HUDEP-2 (cell line): ENCODE results near the gene STPG1.

Source experiments
- DNase-seq, 76 experiments: peaks; one replicate each; lab custom pipeline; 2025; ENCODE audit not compliant: unreplicated experiment in 76 of 76; lab: John Stamatoyannopoulos, UW

STPG1 gene

GRCh38 chr1:24321697-24322469 is 91.7 kb downstream of the STPG1 start:
- DNase-seq = peak in 54 of 76 experiments; percentile 2 to 62 (median 31)

- no peak for DNase-seq
These were observed 92.5 kb downstream of the STPG1 start for GRCh38 chr1:24321126-24321525.

GRCh38 chr1:24319962-24320361 is 93.6 kb downstream of the STPG1 start:
- DNase-seq = no peak

- no peak for DNase-seq
These were observed 94.2 kb downstream of the STPG1 start, which contains the start of gene GRHL3 for GRCh38 chr1:24319312-24319863. TSS of gene GRHL3 (plus strand) at chr1:24319357. CDS start at chr1:24319552, 195 bp downstream.

GRCh38 chr1:24318615-24319311 is 94.8 kb downstream of the STPG1 start:
- DNase-seq = no peak

- DNase-seq = no peak
These were observed 95.5 kb downstream of the STPG1 start for GRCh38 chr1:24317956-24318614.

- DNase-seq = no peak
These were observed 96.5 kb downstream of the STPG1 start for GRCh38 chr1:24317081-24317480.

GRCh38 chr1:24316645-24317044 is 96.9 kb downstream of the STPG1 start:
- no peak for DNase-seq

DNA sequence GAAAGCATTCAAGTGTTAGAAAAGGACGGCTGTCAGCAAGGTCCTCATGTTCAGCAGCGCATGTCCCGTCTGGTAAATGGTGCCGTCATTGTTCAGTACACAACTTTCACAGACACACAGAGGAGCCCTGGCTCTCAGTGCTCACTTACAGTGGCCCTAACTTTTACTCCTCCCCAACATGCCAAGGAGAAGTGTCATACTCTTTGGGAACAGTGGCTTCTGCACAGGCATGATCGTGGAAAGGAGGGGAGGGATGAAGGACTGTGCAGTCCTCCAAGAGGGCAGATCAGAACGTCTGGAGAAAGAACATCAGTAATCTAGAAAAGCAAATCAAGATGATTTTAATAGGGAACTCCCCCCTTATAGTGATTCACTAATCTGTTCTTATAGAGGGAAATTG is 98.2 kb downstream of the STPG1 start:
- no peak for DNase-seq

DNA sequence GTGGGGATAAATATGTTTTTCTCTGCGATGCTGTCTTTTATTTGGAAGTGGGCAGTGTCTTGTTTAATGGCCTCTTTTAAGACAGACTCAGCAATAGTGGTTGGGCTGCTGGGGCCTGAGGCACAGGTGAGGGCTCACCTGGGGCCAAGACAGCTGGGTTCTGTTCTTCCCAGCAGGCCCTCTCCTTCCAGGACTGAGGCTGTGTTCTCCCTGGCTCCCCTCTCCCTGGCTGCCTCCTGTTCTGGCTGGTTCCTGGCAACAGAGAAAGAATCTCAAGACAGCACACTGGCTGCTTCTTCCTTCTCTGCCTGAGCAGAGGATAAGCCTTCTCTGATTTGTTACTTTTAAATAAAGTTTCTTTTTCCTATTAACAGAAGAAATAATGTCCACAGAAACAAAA is 101.8 kb downstream of the STPG1 start:
- no peak for DNase-seq

GRCh38 chr1:24311234-24311633 is 102.3 kb downstream of the STPG1 start:
- DNase-seq = peak in 1 of 76 experiments; percentile 8

GRCh38 chr1:24309762-24310485 is 103.7 kb downstream of the STPG1 start:
- DNase-seq = no peak

DNA sequence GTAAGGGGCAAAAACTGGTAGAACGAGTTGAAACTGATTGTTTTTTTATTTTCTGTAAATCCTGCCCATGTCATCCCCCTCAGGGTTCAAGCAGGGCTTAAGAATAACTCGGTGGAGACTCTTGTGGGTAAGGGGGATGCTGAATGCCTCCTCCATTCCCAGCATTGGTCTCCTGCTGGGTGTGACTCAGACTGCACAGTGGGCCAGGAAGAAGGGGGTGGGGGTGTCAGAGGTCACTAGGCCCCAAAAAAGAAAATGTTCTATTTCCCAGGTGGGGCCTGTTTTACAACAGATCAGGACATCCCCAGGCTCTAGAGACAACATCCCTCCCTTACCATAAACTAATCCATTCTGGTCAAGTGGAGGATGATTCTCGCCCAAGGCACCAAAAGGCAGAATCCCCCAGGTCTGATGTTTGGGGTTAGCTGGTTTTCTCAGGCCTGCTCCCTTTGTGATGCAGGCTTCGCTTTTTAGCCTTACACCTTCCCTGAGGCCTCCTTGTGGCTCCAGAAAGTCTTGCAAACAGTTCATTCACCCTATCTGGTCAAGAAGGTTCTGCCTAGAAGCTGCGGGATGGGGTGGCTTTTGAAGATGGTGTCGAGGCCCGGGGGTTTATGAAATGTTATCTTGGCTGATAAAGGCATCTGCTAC is 105.1 kb downstream of the STPG1 start:
- DNase-seq = peak in 1 of 76 experiments; percentile 11
